GM19438 (cell line): ENCODE data around the gene LYAR.

Experiments
- ATAC-seq: cut with Tn5 transposase; IDR thresholded peaks from one replicate; pipeline ENCODE4 v1.9.1; 2021; ENCODE audit warnings: low read depth; ENCODE audit not compliant: unreplicated experiment

The LYAR gene

GRCh38 chr4:4317496-4318232 lies 27.7 kb upstream of the LYAR start:
- no peak for ATAC-seq

GRCh38 chr4:4316150-4316495 lies 26.2 kb upstream of the LYAR start:
- ATAC-seq: no peak

GRCh38 chr4:4315461-4316149 lies 25.7 kb upstream of the LYAR start:
- ATAC-seq: no peak

GRCh38 chr4:4311193-4311592 lies 21.2 kb upstream of the LYAR start:
- no peak for ATAC-seq

GRCh38 chr4:4308800-4309441 lies 19.0 kb upstream of the LYAR start:
- no peak for ATAC-seq

- no peak for ATAC-seq
These were observed 17.0 kb upstream of the LYAR start for GRCh38 chr4:4306920-4307319.

- ATAC-seq: no peak
These were observed 12.5 kb upstream of the LYAR start for GRCh38 chr4:4302416-4302815.

- no peak for ATAC-seq
These were observed 12.0 kb upstream of the LYAR start for GRCh38 chr4:4302001-4302400.

- ATAC-seq: no peak
These were observed 9.1 kb upstream of the LYAR start for GRCh38 chr4:4299006-4299405.

GRCh38 chr4:4296283-4296846 lies 6.4 kb upstream of the LYAR start:
- ATAC-seq: no peak

- ATAC-seq: no peak
These were observed 3.3 kb upstream of the LYAR start for GRCh38 chr4:4293279-4293678.

- ATAC-seq: peak; percentile 27
These were observed 385 bp downstream of the LYAR start for GRCh38 chr4:4289597-4289940.

- no peak for ATAC-seq
These were observed 899 bp downstream of the LYAR start for GRCh38 chr4:4289055-4289454.

- ATAC-seq: no peak
These were observed 1.9 kb downstream of the LYAR start for GRCh38 chr4:4288098-4288497.

- ATAC-seq: no peak
These were observed 4.9 kb downstream of the LYAR start for GRCh38 chr4:4284827-4285618.

GRCh38 chr4:4281787-4282186 lies 8.2 kb downstream of the LYAR start:
- ATAC-seq: no peak

GRCh38 chr4:4277531-4277930 lies 12.4 kb downstream of the LYAR start:
- ATAC-seq: no peak

- no peak for ATAC-seq
These were observed 15.7 kb downstream of the LYAR start for GRCh38 chr4:4274226-4274625.

- ATAC-seq: no peak
These were observed 18.0 kb downstream of the LYAR start for GRCh38 chr4:4271912-4272311.

- ATAC-seq: no peak
These were observed 19.4 kb downstream of the LYAR start for GRCh38 chr4:4270529-4270928.

GRCh38 chr4:4269856-4270255 lies 20.1 kb downstream of the LYAR start:
- ATAC-seq: no peak
